ENCODE data around the gene PRSS2.

Gene PRSS2

DNA sequence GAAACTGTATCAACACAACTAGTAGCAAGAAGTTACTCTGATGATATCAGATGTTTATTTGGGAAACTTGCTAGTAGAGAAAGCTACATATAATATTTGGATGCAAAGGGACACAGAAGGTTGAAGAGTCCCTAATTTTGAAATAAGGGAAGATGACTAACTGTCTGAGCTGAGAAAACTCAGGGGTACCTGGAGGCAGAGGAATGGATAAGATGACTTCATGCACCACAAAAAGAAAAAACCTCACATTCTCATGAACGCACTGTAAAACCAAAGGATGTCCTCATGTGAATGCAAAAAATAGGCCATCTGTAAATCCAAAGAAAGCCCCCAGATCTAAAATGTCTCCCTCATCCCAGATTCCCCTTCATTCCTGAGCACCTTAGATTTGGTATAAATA is 29.3 kb downstream of the PRSS2 start:
- Histone ChIP-seq H2AFZ (no peak overlapping the region), H3K27ac (no peak overlapping the region), H3K9ac (no peak overlapping the region), H3K4me1 (peaks cover 6% of the 10 kb centered on the region), H3K36me3 (ENCODE audit: control insufficient read depth, insufficient read depth, low read length) (no peaks in the 10 kb centered on the region), H3K79me2 (no peaks in the 10 kb centered on the region), H3K9me3 (ENCODE audit: control insufficient read depth, low read length) (no peaks in the 10 kb centered on the region), H3K27me3 (ENCODE audit: control insufficient read depth, insufficient read depth, low read length) (peaks cover 7% of the 10 kb centered on the region), H3K4me2 (ENCODE audit: low read length) (no peak overlapping the region), H3K4me3 (ENCODE audit: low read depth, low read length) (no peak overlapping the region)
- TF ChIP-seq, protein P1, sequence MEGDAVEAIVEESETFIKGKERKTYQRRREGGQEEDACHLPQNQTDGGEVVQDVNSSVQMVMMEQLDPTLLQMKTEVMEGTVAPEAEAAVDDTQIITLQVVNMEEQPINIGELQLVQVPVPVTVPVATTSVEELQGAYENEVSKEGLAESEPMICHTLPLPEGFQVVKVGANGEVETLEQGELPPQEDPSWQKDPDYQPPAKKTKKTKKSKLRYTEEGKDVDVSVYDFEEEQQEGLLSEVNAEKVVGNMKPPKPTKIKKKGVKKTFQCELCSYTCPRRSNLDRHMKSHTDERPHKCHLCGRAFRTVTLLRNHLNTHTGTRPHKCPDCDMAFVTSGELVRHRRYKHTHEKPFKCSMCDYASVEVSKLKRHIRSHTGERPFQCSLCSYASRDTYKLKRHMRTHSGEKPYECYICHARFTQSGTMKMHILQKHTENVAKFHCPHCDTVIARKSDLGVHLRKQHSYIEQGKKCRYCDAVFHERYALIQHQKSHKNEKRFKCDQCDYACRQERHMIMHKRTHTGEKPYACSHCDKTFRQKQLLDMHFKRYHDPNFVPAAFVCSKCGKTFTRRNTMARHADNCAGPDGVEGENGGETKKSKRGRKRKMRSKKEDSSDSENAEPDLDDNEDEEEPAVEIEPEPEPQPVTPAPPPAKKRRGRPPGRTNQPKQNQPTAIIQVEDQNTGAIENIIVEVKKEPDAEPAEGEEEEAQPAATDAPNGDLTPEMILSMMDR (IDR thresholded peaks at IDR 0.05): no peak

- Histone ChIP-seq H3K9ac (no peak overlapping the region), H3K79me2 (no peaks in the 10 kb centered on the region), H3K36me3 (ENCODE audit: control insufficient read depth, insufficient read depth, low read length) (no peaks in the 10 kb centered on the region), H3K4me2 (ENCODE audit: low read length) (no peak overlapping the region), H3K4me1 (peaks cover 6% of the 10 kb centered on the region), H3K27me3 (ENCODE audit: control insufficient read depth, insufficient read depth, low read length) (peaks cover 7% of the 10 kb centered on the region), H3K27ac (no peak overlapping the region), H2AFZ (no peak overlapping the region), H3K4me3 (ENCODE audit: low read depth, low read length) (no peak overlapping the region), H3K9me3 (ENCODE audit: control insufficient read depth, low read length) (no peaks in the 10 kb centered on the region)
- TF ChIP-seq, protein P1 (IDR thresholded peaks at IDR 0.05): no peak
These were observed 30.0 kb downstream of the PRSS2 start for GRCh38 chr7:142800699-142801260.

DNA sequence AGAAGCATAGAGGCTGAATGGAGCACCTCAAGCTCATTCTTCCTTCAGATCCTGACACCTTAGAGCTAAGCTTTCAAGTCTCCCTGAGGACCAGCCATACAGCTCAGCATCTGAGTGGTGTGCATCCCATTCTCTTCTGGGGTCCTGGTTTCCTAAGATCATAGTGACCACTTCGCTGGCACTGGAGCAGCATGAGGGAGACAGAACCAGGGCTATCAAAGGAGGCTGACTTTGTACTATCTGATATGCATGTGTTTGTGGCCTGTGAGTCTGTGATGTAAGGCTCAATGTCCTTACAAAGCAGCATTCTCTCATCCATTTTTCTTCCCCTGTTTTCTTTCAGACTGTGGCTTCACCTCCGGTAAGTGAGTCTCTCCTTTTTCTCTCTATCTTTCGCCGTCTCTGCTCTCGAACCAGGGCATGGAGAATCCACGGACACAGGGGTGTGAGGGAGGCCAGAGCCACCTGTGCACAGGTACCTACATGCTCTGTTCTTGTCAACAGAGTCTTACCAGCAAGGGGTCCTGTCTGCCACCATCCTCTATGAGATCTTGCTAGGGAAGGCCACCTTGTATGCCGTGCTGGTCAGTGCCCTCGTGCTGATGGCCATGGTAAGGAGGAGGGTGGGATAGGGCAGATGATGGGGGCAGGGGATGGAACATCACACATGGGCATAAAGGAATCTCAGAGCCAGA is 31.0 kb downstream of the PRSS2 start:
- H3K4me3 ChIP-seq (ENCODE audit: low read depth, low read length): no peak overlapping the region
- TF ChIP-seq, protein P1 (IDR thresholded peaks at IDR 0.05): no peak
- H3K79me2 ChIP-seq: no peaks in the 10 kb centered on the region
- no peak overlapping the region for H3K9ac ChIP-seq
- H3K4me2 ChIP-seq (ENCODE audit: low read length): no peak overlapping the region
- peaks cover 7% of the 10 kb centered on the region for H3K27me3 ChIP-seq (ENCODE audit: control insufficient read depth, insufficient read depth, low read length)
- H3K9me3 ChIP-seq (ENCODE audit: control insufficient read depth, low read length): no peaks in the 10 kb centered on the region
- no peaks in the 10 kb centered on the region for H3K36me3 ChIP-seq (ENCODE audit: control insufficient read depth, insufficient read depth, low read length)
- no peak overlapping the region for H3K27ac ChIP-seq
- peaks cover 6% of the 10 kb centered on the region for H3K4me1 ChIP-seq
- no peak overlapping the region for H2AFZ ChIP-seq

DNA sequence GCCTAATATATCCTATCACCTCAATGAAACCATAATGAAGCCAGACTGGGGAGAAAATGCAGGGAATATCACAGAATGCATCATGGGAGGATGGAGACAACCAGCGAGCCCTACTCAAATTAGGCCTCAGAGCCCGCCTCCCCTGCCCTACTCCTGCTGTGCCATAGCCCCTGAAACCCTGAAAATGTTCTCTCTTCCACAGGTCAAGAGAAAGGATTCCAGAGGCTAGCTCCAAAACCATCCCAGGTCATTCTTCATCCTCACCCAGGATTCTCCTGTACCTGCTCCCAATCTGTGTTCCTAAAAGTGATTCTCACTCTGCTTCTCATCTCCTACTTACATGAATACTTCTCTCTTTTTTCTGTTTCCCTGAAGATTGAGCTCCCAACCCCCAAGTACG is 31.5 kb downstream of the PRSS2 start:
- TF ChIP-seq, protein P1 (IDR thresholded peaks at IDR 0.05): no peak
- Histone ChIP-seq H3K9ac (no peak overlapping the region), H3K79me2 (no peaks in the 10 kb centered on the region), H2AFZ (no peak overlapping the region), H3K4me3 (ENCODE audit: low read depth, low read length) (no peak overlapping the region), H3K4me2 (ENCODE audit: low read length) (no peak overlapping the region), H3K27ac (no peak overlapping the region), H3K9me3 (ENCODE audit: control insufficient read depth, low read length) (no peaks in the 10 kb centered on the region), H3K36me3 (ENCODE audit: control insufficient read depth, insufficient read depth, low read length) (no peaks in the 10 kb centered on the region), H3K27me3 (ENCODE audit: control insufficient read depth, insufficient read depth, low read length) (peaks cover 6% of the 10 kb centered on the region), H3K4me1 (peaks cover 5% of the 10 kb centered on the region)

DNA sequence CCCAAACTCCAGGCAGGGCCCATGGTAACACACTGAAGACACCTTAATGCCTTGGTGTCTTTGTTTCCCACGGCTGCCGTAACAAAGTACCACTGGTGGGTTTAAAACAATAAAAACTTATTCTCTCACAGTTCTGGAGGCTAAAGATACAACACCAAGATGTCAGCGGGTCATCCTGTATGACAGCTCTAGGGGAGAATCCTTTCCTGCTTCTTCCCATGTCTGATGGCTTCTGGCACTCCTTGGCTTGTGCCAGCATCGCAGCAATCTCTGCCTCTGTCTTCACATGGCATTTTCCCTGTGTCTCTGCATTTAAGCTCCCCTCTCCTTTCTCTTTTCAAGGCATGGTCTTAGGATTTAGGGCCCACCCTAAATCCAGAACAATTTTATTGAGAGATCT is 33.1 kb downstream of the PRSS2 start:
- Histone ChIP-seq H3K4me2 (ENCODE audit: low read length) (no peak overlapping the region), H3K36me3 (ENCODE audit: control insufficient read depth, insufficient read depth, low read length) (no peaks in the 10 kb centered on the region), H3K79me2 (no peaks in the 10 kb centered on the region), H3K4me3 (ENCODE audit: low read depth, low read length) (no peak overlapping the region), H3K9me3 (ENCODE audit: control insufficient read depth, low read length) (no peaks in the 10 kb centered on the region), H3K4me1 (no peaks in the 10 kb centered on the region), H3K27me3 (ENCODE audit: control insufficient read depth, insufficient read depth, low read length) (no peaks in the 10 kb centered on the region), H3K9ac (no peak overlapping the region), H2AFZ (no peak overlapping the region), H3K27ac (no peak overlapping the region)
- TF ChIP-seq, protein P1 (IDR thresholded peaks at IDR 0.05): no peak

Measured in parathyroid adenoma (tissue), 2 donors.